ENCODE results near the gene RRM1. TPM values are rescaled to one million over a fixed set of nuclear protein-coding genes. Genes with fewer than 3 reads are reported as not detected.

Gene RRM1
- total RNA-seq, 1 experiment from 2014 or later, result 138 TPM

GRCh38 chr11:4083198-4083597 lies 11.4 kb upstream of the RRM1 start:
- Mint-ChIP-seq H3K27ac (no peak overlapping the region), H3K4me3 (no peak overlapping the region)

More at GRCh38 chr11:4083198-4083597, 11.4 kb upstream of the RRM1 start:
- Histone ChIP-seq H4K8ac (replicated peaks; ENCODE audit: insufficient read length, low read depth, low read length) (no peak overlapping the region), H2AK5ac (ENCODE audit: insufficient read length, low read length) (no peak overlapping the region), H4K20me1 (ENCODE audit: control insufficient read depth, insufficient read depth, insufficient read length) (no peaks in the 10 kb centered on the region), H3T11ph (ENCODE audit: low read length) (no peak overlapping the region), H3K9me3 (ENCODE audit: control insufficient read depth, low read depth, low read length) (no peaks in the 10 kb centered on the region), H3K23ac (ENCODE audit: insufficient read length, low read depth, low read length) (no peak overlapping the region), H4K91ac (ENCODE audit: insufficient read length, low read depth, low read length) (no peak overlapping the region), H2BK20ac (ENCODE audit: low read depth, low read length, poor library complexity, severe bottlenecking) (no peak overlapping the region), H3K56ac (ENCODE audit: insufficient read length, low read depth, low read length) (no peak overlapping the region), H3K18ac (ENCODE audit: insufficient read length, low read depth, low read length) (no peak overlapping the region), H2AFZ (ENCODE audit: low read length) (no peak overlapping the region), H3K27ac (ENCODE audit: insufficient read length, low read depth, low read length) (no peak overlapping the region), H3K4me1 (ENCODE audit: insufficient read depth, low read length) (no peaks in the 10 kb centered on the region), H3K79me2 (ENCODE audit: insufficient read depth, low read length) (no peaks in the 10 kb centered on the region), H2BK5ac (ENCODE audit: insufficient read length, low read length) (no peak overlapping the region), H3K9ac (ENCODE audit: extremely low read depth, insufficient read length, low read length) (no peak overlapping the region), H3K4me2 (ENCODE audit: insufficient read depth, insufficient read length, low read length) (no peak overlapping the region), H2BK12ac (ENCODE audit: insufficient read length, low read depth, low read length) (no peak overlapping the region), H4K5ac (ENCODE audit: insufficient read length, low read depth, low read length) (no peak overlapping the region), H3K27me3 (ENCODE audit: insufficient read depth, low read length) (no peaks in the 10 kb centered on the region), H3K79me1 (ENCODE audit: insufficient read depth, low read depth, low read length, poor library complexity, severe bottlenecking) (no peaks in the 10 kb centered on the region), H3K23me2 (ENCODE audit: insufficient read length, low read depth, low read length, poor library complexity, severe bottlenecking) (no peaks in the 10 kb centered on the region), H2BK15ac (ENCODE audit: low read depth, low read length) (no peak overlapping the region), H2BK120ac (ENCODE audit: low read depth, low read length, poor library complexity, severe bottlenecking) (no peak overlapping the region), H3K4ac (ENCODE audit: low read depth, low read length) (no peak overlapping the region), H3K14ac (ENCODE audit: insufficient read depth, low read length) (no peak overlapping the region)
- Mint-ChIP-seq H3K27me3 (ENCODE audit: low read depth) (no peaks in the 10 kb centered on the region), H3K4me1 (peaks cover 3 to 8% of the 10 kb centered on the region in 2 experiments; a peak in 3 of 4 replicates), H3K9me3 (no peaks in the 10 kb centered on the region), H3K36me3 (ENCODE audit: insufficient read depth in 1 of 3, low read depth in 3 of 3) (peaks cover 0 to 4% (median 0%) of the 10 kb centered on the region in 3 experiments; a peak in 2 of 7 replicates)
- no CpG with 5 or more reads among the region's 9 CpGs for WGBS (ENCODE audit: extremely low coverage, insufficient read length, low lambda C conversion rate)
- DNase-seq, result no peak
- TF ChIP-seq, protein P1, sequence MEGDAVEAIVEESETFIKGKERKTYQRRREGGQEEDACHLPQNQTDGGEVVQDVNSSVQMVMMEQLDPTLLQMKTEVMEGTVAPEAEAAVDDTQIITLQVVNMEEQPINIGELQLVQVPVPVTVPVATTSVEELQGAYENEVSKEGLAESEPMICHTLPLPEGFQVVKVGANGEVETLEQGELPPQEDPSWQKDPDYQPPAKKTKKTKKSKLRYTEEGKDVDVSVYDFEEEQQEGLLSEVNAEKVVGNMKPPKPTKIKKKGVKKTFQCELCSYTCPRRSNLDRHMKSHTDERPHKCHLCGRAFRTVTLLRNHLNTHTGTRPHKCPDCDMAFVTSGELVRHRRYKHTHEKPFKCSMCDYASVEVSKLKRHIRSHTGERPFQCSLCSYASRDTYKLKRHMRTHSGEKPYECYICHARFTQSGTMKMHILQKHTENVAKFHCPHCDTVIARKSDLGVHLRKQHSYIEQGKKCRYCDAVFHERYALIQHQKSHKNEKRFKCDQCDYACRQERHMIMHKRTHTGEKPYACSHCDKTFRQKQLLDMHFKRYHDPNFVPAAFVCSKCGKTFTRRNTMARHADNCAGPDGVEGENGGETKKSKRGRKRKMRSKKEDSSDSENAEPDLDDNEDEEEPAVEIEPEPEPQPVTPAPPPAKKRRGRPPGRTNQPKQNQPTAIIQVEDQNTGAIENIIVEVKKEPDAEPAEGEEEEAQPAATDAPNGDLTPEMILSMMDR (conservative IDR thresholded peaks at IDR 0.05), result no peak
